AG09309 (cell line): Measurements from ENCODE around the gene TM4SF18.
A peak's percentile ranks its signal among the peaks of the same experiment; 100 is the strongest.

Experiments used
- DNase-seq: peaks from one replicate; pipeline ENCODE4 v3.0.0-alpha.2; 2010; ENCODE audit warnings: low read depth
- H3K4me3 ChIP-seq: 2 replicates; pipeline ENCODE4 v1.5.1; 2011; ENCODE audit warnings: mild to moderate bottlenecking, low read depth, low read length, moderate library complexity; ENCODE audit not compliant: control insufficient read depth
- TF ChIP-seq, protein P1 (sequence below): IDR thresholded peaks from 2 replicates; pipeline ENCODE4 v1.5.1; 2011; ENCODE audit warnings: mild to moderate bottlenecking, low read depth, low read length, inconsistent platforms; ENCODE audit not compliant: insufficient read depth, control insufficient read depth; ENCODE audit errors: missing control alignments

TM4SF18 gene

DNA sequence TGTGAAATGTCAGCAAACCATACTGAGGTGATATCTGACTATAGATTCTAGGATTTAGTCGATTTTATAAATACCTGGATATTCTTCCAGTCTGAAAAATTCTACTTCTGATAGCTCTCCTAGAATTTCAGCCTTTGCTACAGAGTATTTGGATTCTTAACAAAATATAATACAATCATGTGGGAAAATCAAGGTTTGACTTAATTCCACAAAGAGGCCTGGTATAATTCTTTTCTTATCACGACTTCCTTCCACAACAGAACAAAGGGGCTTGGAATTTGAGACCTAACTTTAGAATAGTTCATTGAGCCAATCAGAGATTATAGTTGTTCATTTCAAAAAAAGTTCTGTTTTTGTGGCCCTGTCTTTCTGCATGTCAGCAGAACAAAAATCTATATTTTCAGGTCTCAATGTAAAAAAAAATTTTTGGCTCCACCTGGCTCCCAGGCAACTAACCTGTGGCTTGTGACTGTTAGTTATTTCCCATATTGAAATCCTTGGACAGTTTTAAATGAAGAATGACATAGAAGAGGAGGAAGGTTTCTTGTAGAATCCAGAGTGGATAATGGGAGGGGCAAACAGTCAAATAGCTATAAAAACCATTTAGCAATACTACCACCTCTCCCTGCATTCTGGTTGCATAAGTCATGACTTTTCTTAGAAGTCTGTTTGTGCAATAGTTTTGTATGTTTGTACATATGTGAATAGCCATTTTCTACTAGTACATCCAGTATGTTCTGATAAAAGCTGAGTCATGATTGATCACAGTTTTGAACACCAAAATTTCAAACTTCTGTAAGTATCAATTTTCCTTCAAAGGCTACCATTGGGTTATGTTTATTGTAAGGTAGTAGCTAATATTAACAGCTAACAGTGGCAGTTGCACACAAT, 40.0 kb upstream of the TM4SF18 start:
- TF ChIP-seq, protein P1, sequence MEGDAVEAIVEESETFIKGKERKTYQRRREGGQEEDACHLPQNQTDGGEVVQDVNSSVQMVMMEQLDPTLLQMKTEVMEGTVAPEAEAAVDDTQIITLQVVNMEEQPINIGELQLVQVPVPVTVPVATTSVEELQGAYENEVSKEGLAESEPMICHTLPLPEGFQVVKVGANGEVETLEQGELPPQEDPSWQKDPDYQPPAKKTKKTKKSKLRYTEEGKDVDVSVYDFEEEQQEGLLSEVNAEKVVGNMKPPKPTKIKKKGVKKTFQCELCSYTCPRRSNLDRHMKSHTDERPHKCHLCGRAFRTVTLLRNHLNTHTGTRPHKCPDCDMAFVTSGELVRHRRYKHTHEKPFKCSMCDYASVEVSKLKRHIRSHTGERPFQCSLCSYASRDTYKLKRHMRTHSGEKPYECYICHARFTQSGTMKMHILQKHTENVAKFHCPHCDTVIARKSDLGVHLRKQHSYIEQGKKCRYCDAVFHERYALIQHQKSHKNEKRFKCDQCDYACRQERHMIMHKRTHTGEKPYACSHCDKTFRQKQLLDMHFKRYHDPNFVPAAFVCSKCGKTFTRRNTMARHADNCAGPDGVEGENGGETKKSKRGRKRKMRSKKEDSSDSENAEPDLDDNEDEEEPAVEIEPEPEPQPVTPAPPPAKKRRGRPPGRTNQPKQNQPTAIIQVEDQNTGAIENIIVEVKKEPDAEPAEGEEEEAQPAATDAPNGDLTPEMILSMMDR = no peak
- no peak overlapping the region for H3K4me3 ChIP-seq
- DNase-seq = peak; percentile 76

DNA sequence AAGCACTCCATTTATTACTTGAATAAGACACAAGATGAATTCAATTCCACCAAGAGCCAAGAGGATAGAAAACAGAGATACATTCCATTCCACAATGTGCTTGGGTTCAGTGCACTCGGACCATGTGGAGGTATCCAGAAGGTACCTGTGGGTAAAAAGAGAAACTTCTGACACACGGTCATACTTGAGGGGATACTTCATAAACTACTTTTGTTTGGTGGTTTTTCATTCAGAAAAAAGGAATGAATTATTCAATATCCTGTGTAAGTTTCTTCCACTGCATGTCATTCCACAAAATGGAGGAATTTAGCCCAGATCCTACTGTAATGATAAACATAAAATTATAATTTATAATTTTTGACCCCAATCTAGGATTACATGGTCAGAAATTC, 38.3 kb upstream of the TM4SF18 start:
- DNase-seq = no peak
- TF ChIP-seq, protein P1 = no peak
- H3K4me3 ChIP-seq = no peak overlapping the region

DNA sequence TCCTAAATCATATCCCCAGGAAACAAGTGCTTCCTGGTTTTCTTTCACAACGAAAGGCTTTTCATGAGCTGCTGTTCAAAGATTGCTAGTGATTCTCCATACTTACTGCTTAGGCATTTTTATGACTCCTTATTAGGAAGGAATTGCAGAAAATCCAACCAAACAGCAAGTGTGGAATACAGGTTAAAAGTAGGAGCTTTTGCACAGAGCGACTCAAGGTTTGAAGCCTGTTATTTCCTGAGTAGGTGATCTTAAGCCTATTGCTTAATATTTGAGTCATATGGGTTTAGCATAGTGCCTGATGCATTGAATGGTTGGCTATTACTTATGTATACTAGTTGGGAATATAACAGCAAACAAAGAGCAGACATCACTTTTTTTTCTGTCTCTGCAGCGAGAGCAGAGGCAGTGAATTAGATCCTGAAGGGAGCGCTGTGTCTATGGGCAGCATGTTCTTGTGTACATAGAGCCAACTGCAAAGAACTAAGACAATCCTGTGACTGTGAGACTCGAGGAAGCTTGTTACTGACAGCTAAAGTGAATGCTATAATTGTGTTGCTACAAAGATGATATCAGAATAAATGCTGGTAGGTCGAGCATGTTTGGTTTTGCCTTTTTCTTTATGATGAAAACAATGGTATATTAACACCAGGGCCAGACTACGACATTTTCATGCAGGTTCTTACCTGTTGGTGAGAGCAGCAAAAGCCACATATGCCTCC, 37.7 kb upstream of the TM4SF18 start:
- TF ChIP-seq, protein P1 = no peak
- H3K4me3 ChIP-seq = no peak overlapping the region
- no peak for DNase-seq

DNA sequence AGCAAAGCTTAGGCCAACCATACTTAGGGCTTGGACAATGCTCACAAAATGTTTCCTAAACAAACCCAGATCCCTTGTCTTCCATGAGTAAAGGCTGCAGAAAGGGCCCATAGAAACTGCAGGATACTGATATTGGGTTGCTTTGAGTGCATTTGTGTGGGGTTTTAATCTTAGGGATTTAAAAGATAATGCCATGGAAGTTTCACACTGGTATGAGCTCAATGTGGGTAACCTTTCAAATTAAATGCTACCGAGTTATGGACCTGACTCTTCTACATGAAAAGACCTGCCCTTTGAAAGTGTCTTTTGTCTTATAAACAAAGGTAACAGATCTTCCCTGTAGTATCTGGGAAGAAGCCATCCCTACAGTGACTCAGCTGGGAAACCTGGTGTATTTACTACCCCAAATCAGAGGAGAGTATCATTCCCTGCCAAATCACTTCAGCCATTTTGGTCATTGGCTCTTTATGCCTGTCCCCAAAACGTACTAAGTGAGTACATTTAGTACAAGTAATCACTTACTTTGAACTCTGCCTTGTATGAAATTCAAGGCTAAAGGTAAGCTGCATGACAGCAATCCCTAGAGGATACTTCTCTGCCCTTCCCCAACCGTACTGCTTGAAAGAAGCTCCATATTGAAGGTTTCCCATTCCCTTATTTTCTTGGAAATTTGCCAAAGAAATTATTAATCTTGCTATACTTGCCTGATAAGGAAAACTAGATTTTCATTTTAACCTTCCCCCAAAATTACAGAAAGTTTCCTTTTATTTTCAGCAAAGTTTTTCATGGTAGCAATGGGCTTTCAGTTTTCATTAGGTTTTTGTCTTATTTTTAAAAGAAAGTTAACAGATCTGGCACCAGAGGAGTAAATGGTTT, 36.8 kb upstream of the TM4SF18 start:
- TF ChIP-seq, protein P1 = no peak
- H3K4me3 ChIP-seq = no peak overlapping the region
- no peak for DNase-seq

DNA sequence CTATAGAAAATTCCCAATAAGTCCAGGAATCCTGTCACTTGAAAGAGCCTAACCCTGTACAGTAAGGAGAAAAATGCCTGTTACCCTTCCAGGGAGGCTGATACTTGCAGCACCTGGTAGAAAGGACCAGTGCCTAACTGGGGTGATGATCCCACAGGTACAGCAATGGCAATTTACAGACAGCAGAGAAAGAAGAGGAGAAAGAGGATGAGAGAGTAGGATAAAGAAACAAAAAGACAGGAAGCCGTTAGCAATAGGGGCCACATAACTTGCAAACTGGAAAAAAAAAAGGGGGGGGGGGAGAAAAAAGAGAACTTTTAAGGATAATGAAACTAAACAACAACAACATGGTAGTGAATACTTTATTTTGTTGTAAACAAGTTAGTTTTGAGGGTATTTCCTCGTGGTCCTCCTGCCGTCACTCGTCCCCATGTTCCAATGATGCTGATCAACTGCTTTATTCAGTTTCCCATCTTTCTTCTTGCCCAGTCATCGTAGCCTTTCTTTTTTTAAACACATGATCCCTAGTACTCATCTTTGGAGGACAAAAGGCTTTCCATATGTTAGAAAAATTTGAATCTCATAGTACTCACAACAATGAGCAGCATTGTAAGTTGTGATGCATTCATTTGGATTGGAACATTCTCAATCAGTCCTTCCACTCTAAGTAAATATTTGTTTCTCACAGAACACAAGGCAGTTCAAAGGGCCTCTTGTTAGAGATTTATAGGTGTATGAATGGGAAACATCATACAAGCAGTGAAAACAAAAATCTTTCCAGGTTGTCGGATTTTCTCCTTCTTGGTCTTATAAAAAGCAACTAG, 35.5 kb upstream of the TM4SF18 start:
- DNase-seq = no peak
- TF ChIP-seq, protein P1 = no peak
- H3K4me3 ChIP-seq = no peak overlapping the region
